Body of pancreas (tissue), 4 donors: ENCODE results near the gene ADCY7.

Source experiments
- POLR2A ChIP-seq, 3 donors: fragments of 450-650 bp; IDR thresholded peaks; one replicate each; pipeline ENCODE4 v1.6.1; 2016; ENCODE audit warnings: antibody characterized with exemption in 3 of 3, mild to moderate bottlenecking in 2 of 3
- TF ChIP-seq, protein P1 (sequence below), 7 experiments: fragments of 450-650 bp in 4 of 7; fragments of 200-600 bp in 3 of 7; sonication (generic) in 3 of 7; IDR thresholded peaks; one replicate each; pipeline ENCODE4 v1.5.1; 2016 to 2019; ENCODE audit warnings: antibody characterized with exemption in 7 of 7

DNA sequence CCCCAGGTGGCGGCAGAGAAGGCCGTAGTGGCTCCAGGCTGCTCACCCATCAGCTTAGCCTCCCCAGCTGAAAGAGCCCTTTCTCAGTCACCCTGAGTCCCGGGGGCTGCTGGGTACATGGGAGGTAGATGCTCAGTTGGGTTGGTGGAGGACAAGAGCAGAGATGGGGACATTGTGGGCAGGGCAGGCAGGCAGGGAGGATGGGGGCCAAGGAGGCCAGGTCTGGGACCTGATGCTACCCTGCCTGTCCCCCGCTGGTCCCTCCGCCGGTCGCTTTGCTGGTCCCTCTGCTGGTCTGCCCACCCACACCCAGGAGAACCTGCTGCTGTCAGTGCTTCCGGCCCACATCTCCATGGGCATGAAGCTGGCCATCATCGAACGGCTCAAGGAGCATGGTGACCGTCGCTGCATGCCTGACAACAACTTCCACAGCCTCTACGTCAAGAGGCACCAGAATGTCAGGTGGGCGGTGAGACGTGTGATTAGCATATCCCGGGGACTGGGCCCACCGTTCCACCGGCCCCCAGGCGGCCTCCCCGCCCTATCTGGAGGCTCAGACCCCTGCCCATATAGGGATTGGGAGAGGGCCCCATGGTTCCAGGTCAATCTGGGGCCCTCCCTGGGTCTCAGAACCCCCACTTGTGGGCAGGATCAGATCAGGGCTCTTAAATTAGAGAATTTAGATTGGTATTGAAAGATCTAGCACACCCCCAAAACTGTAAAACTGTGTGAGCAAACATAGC is 26.9 kb downstream of the ADCY7 start:
- TF ChIP-seq, protein P1, sequence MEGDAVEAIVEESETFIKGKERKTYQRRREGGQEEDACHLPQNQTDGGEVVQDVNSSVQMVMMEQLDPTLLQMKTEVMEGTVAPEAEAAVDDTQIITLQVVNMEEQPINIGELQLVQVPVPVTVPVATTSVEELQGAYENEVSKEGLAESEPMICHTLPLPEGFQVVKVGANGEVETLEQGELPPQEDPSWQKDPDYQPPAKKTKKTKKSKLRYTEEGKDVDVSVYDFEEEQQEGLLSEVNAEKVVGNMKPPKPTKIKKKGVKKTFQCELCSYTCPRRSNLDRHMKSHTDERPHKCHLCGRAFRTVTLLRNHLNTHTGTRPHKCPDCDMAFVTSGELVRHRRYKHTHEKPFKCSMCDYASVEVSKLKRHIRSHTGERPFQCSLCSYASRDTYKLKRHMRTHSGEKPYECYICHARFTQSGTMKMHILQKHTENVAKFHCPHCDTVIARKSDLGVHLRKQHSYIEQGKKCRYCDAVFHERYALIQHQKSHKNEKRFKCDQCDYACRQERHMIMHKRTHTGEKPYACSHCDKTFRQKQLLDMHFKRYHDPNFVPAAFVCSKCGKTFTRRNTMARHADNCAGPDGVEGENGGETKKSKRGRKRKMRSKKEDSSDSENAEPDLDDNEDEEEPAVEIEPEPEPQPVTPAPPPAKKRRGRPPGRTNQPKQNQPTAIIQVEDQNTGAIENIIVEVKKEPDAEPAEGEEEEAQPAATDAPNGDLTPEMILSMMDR (IDR thresholded peaks at IDR 0.05): no peak
- TF ChIP-seq POLR2A (IDR thresholded peaks at IDR 0.05): no peak
